ENCODE data around the gene UBE2D4.
A peak's percentile ranks its signal among the peaks of the same experiment; 100 is the strongest.

Gene UBE2D4

DNA sequence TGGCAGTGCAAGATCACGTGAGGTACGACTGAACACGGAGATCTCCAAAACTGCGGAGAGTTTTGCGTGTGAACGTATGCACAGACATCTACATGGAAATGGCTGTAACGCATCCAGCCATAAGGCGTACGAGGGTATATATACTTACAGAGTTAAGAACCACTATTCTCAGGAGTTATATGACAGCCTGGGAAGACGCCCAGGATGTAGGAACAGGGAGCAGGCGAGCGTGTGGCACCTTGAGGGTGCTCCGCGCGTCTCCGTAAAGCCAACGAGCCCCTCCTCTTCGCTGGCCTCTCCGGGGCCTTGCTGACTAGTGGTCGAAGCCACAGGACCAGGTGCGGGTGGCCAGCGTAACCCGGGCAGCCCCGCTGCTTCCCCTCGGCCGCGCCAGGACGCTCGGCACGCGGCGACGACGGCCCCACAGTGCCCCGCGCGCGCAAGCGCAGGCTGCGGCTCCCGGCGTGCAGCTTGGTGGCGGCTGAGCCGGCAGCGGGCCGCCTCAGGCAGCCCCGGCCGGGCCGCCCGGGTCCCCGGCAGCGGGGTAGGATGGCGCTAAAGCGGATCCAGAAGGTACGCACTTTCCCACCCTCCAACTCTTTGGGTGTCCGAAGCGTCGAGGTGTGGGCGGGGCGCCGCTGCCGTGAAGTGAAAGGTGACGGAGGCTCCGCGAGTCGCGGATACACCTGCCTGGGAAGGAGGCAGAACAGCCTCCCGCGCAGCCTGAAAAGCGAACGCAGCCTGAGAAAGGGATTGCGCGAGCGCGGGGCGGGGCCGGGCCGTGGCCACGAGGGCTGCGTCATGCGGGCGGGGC, at the start of gene UBE2D4:
TSS of gene UBE2D4 (plus strand) at position 453 of the 814 bp plus-strand sequence. CDS start at position 550, 97 bp downstream.
- peak within 1 kb of the TSS; percentile 59 for H3K4me3 ChIP-seq (ENCODE audit: low read depth, low read length)
- no peak for TF ChIP-seq CTCF (IDR thresholded peaks at IDR 0.05; ENCODE audit: low read depth, low read length)

DNA sequence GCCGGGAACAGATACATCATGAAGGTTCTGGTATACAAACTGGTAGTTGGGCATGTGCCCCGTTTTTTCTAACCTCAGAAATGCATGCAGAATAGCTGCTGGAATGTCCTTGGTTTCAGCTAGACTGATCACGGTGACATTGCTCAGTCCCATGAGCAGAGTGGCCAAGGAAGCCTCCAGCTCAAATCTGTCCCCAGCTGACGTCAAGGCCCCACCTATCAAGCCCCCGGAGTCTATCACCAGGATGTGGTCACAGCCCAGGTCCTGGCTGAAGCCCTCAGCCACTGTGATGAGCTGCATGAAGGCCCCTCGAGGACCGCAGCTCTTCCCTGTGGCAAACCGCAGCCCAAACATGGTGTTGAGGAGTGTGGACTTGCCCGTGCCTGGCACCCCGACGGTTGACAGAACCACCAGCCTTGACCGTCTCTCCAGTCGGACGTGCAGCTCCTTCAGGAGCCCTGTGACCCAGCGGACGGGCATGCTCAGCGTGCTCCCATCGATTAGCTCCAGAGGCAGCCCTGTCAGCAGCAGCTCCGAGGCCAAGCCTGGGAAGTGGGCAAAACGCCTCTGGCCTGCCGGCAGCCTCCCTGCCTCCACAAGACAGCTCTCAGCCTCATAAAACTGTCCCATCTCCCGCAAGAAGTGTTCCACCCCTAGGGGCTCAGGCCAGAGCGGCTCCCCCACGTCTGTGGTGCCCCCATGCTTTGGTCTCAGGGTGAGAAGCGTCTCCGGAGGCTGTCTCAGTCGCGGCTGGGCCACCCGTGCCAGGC, 49.1 kb upstream of the UBE2D4 start:
- H3K4me3 ChIP-seq (ENCODE audit: low read depth, low read length), result no peak overlapping the region
- no peak for TF ChIP-seq CTCF (IDR thresholded peaks at IDR 0.05; ENCODE audit: low read depth, low read length)

DNA sequence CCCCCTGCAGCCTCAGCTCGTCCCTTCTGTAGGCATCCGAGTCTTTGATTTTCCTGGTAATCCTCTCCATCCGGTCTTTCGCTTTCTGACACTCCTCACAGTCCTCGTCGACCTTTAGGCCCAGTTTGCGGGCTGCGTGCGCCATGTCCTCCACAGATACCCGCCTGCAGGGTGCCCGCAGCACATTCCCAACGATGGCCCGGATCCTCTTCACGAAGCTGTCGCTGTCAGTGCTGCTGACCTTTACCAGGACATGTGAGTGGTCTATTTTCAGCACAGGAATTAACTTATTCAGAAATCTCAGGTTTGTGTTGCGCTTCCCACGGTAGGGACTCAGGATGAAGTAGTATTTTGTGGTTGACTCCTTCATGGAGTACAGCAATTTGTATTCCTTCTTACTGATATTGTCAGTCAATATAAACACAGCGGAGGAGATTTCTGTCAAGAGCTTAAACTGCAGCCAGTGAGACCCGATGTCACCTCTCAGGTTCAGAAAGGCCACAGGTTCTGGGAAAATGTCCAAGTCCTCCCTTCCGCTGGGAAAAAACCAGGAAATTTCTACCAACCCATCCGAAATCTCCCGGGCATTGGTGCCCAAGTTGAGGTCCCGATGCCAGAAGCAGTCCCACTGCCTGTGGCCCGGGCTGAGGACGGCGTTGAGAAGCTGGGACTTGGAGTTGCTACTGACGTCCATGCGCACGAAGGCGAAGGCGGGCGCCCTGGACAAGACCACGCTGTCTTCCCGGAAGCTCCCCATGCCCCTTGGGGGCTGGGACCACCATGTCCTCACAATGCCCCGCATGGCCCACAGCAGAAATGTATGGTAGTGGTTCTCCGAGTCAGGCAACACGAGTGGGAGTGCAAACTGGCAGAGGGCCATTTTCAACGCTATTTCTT, 48.0 kb upstream of the UBE2D4 start:
- TF ChIP-seq CTCF (IDR thresholded peaks at IDR 0.05; ENCODE audit: low read depth, low read length), result no peak
- H3K4me3 ChIP-seq (ENCODE audit: low read depth, low read length), result no peak overlapping the region

- no peak for TF ChIP-seq CTCF (IDR thresholded peaks at IDR 0.05; ENCODE audit: low read depth, low read length)
- H3K4me3 ChIP-seq (ENCODE audit: low read depth, low read length), result no peak overlapping the region
Measured at GRCh38 chr7:43878867-43879266, 47.4 kb upstream of the UBE2D4 start.

- H3K4me3 ChIP-seq (ENCODE audit: low read depth, low read length), result no peak overlapping the region
- no peak for TF ChIP-seq CTCF (IDR thresholded peaks at IDR 0.05; ENCODE audit: low read depth, low read length)
Measured at GRCh38 chr7:43879477-43879876, 46.8 kb upstream of the UBE2D4 start.

DNA sequence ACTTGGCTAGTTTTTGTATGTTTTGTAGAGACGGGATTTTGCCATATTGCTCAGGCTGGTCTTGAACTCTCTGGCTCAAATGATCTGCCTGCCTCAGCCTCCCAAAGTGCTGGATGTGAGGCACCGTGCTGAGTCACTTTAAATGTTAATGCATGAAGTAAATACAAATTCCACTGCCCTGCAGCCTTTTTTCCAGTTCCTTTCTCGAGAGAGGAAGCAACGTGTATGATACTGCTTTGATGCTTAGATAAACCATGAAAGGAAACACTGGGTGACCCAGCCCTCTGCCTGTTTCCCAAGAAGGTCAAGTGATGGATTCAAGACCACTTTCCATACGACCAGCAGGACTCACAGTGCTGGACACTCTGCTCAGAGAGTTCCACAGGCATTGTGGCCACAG, 45.6 kb upstream of the UBE2D4 start:
- TF ChIP-seq CTCF (IDR thresholded peaks at IDR 0.05; ENCODE audit: low read depth, low read length), result no peak

More for the DNA sequence above, 45.6 kb upstream of the UBE2D4 start:
- no peak overlapping the region for H3K4me3 ChIP-seq (ENCODE audit: low read depth, low read length)

Data from WI38 (cell line).